GM18526 (cell line): ENCODE data around the gene CTAG1A.
"Not testable (repeated sequence)": the region's sequence is repeated elsewhere in the genome, so short reads cannot be mapped to it uniquely, and the experiment has no call there.

Experiments
- POLR2A ChIP-seq: IDR thresholded peaks from 3 replicates; pipeline ENCODE4 v1.6.1; 2011; ENCODE audit not compliant: insufficient read length; ENCODE audit errors: extremely low read depth

CTAG1A gene

DNA sequence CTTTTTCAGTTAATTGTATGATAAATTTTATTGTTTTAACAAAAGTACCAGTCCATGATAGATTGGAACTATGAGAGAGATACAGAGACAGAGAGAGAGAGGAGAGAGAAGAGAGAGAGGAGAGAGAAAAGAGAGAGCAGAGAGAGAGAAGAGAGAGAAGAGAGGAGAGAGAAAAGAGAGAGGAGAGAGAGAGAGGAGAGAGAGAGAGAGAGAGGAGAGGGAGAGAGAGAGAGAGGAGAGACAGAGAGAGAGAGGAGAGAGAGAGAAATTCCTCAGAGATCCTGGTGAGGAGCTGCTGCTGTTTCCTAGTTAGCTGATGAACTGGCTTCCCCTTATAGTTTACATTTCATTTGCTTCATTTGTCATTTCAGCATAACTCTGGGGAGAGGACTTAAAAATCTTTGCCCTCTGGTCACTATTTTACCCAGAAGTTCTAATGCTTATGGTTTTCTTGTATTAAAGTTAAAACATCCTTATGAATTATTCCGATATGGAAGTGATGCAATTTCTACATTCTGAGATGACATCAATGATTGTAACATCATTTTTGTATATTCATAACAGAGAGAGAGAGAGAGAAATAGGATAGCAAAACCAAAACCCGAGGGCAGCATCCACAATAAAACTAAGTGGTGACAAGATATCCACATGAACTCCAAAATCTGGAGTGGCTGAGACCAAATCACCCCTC, 10.8 kb downstream of the CTAG1A start:
- TF ChIP-seq POLR2A: no peak

DNA sequence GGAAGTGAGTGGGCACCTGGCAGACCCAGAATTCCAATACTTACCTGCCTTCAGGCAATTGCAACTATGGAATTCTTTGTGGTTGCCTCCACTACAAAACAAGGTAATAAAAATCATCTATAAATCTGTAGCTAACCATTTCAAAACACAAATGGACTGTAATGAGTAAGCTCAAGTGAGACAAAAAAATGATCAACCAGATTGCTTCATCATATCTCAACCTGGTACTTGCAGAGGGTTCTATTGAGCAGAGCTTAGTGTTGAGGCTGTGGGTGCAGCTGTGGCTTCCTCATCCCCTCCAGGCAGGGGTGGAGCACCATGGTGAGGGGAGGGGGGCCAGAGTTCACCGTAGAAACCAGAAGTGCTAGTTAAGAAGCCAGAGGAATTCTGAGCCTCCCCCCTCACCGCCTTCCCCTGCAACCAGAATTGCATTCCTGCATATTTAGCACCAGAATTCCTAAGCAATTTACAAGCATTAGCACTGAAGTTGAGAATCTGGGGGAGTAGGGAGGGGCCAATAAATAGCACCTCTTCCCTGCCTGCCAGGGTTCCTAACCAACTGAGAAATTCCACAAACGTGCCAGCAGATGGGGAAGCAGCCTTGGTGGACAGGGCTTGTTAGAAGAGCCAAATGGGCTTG, 11.5 kb downstream of the CTAG1A start:
- TF ChIP-seq POLR2A: no peak

- no peak for TF ChIP-seq POLR2A
Observed at GRCh38 chrX:154597221-154597620, 12.3 kb downstream of the CTAG1A start.

DNA sequence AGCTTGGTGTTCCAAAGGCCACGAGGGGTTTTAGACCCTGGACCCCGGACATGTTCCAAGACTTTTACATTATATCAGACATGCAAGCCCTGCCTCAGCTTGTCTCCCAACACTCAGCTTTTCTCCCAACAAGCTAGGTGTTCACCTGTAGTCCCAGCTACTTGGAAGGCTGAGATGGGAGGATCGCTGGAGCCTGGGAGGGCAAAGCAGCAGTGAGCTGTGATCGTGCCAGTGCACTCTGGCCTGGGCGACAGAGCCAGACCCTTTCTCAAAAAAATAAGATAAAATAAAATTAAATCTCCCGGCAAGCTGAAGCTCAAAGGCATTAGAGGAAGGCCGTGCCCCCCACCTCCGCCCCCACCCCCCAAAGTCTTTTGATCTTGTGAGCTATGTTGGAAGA, 13.7 kb downstream of the CTAG1A start:
- TF ChIP-seq POLR2A: no peak

DNA sequence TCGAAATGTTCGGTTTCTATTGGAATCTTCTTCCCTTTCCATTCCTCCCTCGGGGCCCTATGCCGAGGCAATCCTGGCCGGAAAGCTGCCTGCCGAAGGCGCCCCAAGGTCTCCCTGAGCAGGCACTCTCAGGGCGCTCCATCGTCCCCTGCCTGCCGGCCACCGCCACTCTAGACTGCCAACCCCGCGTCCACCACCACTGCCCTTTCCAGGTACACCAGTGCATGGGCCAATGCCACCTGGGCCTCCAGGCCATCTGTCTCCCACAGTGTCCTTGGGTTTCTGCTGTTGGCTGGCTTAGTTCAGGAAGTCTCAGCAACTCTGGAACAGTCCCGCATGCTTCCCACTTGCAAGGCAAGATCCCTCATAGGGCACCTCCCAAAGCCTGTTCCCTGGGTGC, 14.6 kb downstream of the CTAG1A start:
- TF ChIP-seq POLR2A: no peak

DNA sequence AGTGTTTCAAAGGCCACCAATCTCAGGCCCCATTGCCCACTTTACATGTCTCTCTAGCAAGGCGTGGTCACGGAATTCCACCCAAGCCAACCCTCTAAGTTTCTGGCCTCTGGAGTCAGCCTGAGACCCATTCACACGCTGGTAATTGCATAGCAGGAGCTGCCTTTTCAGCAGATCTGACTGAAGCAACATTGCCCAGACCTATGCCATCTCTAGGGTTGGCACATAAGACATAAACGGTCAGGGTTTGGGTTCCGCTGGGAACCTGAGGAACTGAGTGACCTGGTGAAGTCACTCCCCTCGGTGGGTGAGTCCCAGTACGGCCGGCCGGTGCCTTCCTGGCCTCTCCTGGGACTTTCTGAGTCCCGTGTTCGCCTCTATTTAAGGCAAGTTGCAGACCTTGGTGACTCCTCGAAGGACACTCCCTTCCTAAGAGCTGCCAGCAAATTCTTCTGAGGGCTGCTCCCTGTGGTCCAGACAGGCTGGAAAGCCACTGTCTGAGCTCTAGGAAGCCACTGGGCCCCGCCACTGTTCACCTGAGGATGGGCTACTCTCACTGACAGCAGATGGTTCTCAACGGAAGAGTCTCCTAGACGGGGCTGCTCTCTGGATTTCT, 15.9 kb downstream of the CTAG1A start:
- no peak for TF ChIP-seq POLR2A

DNA sequence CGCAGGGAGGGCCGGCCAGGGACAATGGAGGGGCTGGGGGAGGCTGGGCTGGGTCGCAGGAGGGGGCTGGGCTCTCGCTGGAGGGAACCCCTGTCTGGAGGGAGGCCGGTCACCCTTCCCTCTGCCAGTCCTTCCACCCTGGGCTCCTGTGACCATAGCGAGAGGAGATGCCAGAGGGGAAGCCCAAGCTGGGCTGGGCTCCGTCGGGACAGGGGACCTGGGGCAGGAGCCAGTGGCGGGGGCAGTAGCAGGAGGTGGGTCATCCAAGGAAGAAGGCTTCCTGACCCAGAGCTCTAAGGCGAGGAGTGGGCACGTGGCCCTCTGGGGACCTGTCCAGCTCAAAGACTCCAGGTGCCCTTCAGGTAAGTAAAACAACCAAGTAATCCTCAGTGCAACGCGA, 17.3 kb downstream of the CTAG1A start:
- no peak for TF ChIP-seq POLR2A

DNA sequence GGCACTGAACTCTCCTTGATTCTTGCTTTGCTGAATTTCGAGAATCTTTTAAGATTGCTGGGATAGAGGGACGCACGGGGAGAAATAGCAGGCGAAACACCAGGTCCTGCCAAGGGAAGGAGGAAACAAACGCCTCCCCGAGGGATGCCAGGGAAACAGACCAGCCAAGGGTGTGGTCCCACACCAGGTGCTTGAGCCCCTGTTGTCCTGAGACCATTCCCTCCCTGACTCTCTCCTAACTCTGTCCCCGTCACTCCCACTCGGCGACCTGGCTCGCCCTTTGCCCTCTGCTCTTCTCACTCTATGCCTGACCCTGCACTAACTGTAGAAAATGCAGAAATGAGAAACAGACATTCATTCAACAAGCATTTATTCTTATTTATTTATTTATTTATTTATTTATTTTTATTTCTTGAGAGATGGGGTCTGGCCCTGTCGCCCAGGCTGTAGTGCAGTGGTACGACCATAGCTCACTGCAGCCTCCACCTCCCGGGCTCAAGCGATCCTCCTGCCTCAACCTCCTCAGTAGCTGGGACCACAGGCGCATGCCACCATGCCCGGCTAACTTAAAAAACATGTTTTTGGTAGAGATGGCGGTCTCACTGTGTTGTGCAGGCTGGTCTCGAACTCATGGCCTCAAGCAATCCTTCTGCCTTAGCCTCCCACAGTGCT, 18.0 kb downstream of the CTAG1A start:
- TF ChIP-seq POLR2A: no peak

DNA sequence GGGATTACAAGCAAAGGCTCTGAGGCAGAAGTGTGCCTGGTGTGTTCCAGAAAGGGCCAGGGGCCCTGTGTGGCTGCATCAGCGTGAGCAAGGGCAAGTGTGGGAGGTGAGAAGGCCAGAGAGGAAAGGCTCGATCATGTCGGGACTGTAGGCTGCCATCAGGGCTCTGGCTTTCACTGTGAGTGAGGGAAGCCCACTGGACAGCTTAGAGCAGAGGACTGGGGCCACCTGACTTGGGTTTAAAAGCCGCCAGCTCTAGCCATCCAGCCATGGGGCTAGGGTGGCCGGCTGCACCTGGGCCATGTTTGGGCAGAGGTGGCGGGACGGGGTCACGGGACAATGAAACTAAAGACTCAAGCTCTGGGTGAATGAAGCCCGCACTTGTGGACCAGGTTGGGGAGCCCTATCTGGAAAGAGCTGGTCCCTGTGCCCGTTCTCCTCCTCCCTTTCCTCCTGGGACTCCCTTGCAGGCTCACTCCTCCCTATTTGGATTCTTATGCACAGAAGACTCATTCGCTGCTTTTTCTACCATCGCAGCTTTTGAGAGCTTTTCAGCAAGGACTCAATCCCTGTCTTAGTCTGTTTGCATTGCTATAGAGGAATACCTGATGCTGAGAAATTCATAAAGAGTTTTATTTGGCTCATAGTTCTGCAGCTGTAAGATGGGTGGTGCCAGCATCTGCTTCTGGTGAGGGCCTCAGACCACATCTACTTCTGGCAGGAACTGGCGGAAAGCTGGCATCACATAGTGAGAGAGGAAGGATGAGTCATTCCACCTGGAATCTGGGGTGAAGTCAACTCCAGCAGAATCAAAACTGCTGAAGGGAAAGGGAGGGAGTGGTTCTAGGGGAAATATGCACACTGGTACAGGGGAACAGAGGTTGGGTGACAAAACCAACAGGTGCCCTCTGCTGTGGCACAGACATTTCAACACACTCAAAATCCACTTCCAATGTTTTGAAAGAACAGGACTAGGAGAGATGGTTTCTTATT, 18.8 kb downstream of the CTAG1A start:
- no peak for TF ChIP-seq POLR2A

GRCh38 chrX:154605566-154605965, 20.6 kb downstream of the CTAG1A start:
- TF ChIP-seq POLR2A: no peak

GRCh38 chrX:154607370-154607769, 22.4 kb downstream of the CTAG1A start:
- no peak for TF ChIP-seq POLR2A

- not testable (repeated sequence) for TF ChIP-seq POLR2A
Observed at GRCh38 chrX:154619182-154619581, 34.2 kb downstream of the CTAG1A start, which contains the start of gene CTAG1B. CTAG1B (minus strand) TSS chrX:154619282; CDS start chrX:154619218, 64 bp downstream.
